ENCODE data around the gene KCNQ1.

KCNQ1 gene

DNA sequence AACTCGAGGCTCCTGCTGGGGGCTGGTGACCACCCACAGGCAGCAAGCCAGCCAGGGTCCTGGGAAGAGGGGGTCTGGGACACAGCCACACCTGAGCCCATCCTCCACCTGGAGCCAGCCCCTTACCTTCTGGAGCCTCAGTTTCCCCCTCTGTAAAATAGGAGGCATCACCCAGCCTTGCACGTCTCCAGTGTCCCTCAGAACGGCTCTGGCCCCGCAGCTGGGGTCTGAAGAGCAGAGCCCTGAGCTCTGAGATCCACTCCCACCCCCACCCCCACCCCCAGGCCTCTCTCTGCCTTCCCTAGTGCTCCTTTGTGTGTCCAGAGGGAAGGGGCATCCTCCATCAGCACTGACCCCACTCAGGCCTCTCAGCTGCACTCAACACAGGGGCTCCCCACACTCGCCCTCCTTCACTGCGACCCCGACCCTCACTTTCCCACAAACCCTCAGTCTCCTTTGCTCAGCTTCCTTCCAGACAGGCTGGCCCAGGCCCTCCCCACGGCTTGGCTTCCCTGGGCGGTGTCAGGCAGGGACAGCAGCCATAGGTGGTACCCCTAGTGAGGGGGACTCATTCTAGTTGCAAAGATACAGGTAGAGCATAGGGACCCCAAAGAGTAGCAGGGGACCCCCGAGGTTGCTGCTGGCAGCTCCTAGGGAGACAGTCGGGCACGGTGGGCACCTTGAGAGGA is 288.3 kb downstream of the KCNQ1 start:
- DNase-seq (ENCODE audit: low read depth) = no peak

DNA sequence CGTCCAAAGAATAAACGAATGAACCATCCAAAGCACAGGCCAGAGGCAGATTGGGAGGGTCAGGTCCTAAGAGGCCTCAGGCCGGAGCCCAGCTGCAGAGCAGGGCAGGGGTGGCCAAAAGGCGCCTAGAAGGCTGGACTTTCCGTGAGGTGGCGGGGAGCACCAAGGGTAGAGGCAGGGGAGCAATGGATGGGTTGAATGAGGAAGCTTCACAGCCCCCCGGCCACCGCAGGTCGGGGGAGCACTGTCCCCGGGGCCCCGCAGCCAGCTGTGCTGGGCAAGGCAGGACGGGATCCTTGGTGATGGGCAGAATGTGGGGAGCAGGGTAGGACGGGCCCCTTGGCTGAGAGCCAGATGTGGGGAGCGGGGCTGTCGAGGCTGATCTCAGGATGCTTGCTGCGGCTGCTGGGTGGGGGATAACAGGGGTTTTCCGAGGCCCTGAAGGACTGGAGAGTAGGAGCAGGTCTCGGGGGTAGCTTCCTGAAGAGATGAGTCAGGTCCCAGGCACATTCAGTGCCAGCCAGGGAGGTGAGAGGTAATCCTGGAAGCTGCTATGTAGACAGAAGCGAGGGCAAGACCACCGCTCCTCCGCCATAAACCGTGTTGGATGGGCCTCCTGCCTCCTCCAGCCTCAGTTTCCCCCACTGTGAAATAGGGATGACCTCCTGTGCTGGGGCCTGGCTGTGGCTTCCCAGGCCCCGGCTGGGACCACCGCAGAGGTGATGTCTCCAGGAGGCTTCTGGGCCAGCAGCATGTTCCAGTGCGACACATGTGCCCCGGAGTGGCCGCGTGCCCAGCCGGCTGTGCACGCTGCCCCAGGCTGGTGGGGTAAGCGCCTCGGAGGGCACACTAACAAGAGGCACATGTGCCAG is 289.6 kb downstream of the KCNQ1 start:
- peak; percentile 66 for DNase-seq (ENCODE audit: low read depth)

DNA sequence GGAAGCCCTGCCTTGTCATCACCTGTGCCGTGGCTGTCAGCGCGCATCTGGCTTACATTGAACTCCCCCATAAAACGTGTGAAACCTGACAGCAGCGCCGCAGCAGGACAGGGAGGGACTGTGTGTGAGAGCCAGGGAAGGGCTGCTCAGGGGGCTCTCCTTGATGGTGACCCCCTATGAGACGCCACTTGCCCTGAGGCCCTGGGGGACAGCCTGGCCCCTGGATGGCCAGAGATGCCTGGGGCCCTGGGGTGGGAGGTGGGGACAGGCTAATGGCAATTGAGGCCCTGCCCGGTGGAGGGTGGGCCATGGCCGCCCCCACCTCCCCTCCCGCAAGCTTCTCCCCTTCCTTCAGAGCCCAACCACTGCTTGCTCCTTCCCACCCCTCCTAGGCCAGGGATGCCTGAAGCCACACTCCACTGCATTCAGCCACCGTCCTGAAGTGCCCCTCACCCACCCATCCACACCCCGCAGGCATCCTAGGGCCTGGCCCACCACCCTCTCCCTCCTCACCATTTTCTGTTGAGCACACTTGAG is 290.3 kb downstream of the KCNQ1 start:
- DNase-seq (ENCODE audit: low read depth) = no peak

DNA sequence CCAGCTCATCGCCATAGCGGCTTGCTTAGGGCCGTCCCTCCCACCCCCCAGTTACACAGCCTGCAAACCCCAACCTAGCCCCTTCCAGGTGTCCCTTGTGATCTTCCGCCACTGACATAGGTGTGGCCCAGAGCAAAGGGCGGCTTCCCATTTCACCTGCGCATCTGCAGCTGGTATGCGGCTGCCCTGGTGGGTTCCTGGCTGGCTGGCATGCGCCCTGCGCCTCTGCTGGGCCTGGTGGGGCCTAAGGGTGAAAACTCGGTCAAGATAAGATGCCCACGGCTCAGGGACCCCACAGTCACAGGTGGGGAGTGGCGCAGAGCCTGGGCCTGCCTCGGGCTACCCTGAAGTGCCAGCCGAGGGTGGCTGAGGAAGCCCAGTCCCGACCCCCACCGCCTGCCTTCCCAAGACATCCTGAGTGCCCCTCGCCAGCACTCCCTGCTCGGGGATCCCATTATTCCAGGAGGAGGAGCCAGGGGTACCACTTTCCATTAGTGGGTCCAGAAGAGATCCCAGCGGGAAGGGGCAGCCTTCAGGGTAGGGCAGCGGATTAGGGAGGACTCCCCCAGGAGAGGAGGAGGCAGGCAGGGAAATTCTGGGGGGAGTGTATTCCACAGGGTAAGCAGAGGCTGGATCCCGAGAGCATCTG is 291.9 kb downstream of the KCNQ1 start:
- DNase-seq (ENCODE audit: low read depth) = no peak

DNA sequence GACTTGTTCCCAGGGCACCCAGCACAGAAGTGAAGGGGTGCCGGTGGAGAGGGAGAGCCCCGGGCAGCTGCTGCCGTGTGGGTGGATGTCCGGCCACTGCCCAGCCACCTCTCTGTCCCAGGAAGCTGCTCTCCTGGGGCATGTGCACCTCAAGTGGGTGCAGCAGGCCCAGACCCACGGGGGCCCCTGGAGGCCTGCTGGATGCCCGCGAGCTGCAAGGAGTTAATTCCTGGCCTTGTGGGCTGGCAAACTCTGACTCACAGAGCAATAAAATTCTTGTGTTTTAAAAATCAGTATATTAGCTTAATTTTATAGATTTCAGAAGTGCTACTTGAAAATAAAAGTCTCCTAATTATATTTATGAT is 292.4 kb downstream of the KCNQ1 start:
- DNase-seq (ENCODE audit: low read depth) = peak; percentile 25

DNA sequence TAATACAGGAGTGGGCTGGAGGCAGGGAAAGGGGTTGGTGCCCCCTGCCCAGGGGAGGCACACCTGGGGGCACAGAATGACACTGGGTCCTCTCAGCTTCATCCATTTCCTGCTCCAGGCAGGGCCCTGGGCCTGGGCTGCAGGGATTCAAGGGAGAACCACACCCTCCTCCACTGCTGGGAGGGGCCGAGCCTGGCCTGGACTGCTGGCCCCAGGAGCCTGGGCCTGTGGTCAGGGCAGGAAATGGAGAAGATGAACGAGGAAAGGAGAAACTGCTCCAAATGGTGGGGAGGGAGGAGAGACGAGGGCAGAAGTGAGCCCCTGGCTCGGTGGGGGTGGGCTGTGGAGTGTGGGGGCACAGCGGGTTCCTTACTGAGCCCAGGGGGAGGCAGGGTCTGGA is 293.1 kb downstream of the KCNQ1 start:
- DNase-seq (ENCODE audit: low read depth) = peak; percentile 51

DNA sequence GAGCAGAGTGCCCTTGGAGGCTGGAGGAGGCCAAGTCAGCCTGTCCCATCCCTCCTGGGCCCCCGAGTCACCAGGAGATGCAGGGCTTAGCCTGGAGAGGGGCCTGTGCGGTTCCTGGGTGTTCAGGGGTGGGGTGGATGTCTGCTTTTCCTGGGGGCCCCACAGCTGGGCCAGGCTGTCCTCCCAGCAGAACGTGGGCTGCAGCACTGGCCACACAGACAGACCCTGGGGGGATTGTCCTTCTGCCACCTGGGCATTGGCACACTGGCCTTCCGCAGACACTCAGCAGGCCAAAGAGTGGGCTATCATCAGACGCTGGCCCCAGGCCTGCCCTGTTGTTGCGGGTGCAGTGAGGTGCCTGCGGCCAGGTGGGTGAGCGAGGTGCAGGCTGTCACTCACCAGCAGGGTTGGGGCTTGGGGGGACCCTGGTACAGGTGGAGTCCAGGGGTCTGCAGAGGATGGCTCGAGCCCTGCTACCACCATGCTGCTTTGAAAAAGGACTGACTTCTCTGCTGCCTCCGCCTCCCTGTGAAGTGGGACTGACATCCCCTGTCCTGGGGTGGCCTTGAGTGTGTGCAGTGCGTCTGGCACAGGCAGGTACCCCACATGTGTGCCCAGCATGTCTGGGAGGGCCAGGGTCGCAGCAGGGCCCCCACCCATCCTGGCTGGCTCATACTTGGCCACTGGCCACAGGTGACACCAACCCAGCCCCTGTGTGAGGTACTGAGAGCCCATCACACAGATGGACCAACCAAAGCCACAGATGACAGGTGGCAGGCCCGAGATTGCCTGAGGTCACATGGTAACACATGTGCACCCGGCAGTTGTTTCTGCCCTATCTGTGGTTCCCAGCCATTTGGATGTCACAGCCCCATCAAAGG is 294.0 kb downstream of the KCNQ1 start:
- DNase-seq (ENCODE audit: low read depth) = no peak

DNA sequence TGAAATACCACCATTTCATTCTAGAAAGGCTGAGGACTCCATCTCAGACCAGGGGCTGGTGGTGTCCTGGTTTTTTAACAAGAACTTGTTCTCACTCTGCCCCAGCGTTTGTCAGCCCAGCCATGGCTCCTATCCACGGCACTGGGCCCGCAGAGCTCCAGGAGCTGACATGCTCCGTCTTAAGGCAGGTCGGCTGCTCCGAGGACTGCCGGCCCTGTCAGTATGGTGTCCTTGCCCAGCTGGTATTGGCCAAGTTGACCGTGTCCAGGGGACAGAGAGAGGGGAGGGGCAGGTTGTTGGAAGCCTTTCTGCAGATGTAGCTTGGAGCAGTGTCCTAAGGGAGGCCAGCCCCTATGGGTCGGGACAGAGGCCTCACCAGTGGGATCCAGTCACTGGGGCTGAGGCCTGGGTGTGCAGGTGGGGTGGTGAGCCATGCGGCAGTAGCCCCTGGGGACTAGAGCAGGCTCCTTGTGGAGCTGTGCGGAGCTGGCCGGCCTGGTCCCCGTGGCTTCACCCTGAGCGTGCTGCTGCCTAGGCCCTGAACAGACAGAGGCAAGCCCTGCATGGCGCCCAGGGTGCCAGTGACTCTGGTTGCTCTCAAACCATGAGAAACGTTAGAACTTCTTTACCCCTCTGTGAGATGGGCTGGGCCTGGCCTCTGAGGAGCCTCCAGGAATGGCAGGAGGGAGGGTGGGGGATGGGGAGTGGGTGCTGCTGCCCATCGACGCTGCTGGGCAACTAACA is 294.9 kb downstream of the KCNQ1 start:
- DNase-seq (ENCODE audit: low read depth) = no peak

DNA sequence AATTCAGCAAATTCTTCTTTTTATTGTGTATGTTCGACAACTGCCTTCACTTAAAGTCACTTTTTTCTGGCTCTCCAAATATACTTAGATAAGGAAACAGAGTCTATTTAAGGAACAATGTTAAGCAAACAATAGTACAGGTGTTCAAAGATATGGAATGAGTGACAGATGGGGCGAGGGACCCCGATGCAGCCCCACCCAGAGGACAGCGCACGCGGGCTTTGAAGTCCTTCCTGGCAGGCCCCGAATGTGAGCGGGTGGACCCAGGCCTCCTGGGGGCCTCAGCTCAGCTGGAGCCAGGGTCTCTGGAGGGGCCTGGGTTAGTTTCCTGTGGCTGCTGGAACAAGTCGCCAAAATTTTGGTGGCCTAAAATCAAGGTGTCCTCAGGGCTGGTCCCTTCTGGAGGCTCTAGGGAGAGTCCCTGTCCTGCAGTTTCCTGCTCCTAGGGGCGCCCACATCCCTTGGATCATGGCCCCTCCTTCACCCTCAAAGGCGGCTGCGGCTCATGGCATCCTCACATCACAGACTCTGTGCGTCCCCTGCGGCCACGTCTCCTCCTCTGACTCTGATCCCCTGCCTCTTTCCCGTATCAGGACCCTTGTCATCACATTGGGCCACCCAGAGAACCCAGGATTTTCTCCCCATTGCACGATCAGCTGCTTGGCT is 295.6 kb downstream of the KCNQ1 start:
- DNase-seq (ENCODE audit: low read depth) = no peak

DNA sequence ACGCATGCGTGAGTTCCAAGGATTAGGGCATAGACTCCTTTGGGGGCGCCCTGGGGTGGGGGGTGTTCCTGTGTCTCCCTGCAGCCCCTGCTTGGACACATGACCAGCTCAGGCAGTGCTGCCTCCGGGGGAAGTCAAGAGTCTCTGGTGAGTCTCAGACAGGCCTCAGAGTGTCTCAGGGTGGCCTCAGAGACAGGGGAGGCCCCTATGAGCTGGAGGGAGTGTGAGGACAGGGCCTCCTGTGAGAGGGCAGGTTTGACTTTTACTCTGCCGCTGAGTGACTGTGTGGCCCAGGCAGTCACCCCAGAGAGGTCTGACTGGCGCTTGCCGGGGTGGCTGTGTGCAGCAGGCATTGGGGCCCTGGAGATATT is 296.2 kb downstream of the KCNQ1 start:
- peak; percentile 20 for DNase-seq (ENCODE audit: low read depth)

DNA sequence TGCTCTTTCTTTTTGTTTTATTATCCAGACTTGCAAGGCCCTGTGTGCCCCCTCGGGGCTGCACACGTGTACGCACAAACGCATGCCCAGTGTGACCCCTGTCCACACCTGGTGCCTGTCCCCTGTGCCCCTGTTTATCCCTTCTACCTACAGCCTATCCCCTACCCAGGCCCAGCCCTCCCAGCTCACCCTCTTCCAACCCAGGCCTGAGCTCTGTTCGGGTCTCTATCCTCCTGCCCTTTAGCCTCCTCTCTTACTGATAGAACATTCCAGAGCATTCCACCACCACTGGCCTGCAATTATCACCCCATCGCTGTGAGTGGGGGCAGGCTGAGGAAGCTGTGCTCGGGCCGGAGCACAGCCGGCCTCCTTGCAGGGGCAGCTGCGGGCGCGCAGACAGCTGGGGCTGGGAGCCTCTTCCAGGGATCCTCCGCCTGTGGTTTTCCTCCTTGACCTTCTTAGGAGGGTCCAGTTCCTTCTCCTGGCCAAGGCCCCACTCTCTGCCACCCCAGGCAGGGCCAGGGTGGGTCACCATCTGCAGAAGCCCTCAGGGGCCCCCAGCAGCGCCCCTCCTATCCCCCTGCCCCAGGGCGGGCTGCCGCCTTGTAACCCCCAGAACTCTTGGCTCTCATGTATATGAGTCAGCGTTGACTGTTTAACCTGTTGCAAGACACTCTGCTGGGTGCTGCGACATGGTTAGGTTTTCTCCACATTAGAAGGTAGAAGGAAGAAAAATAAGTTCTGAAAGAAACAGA is 296.7 kb downstream of the KCNQ1 start:
- peak; percentile 92 for DNase-seq (ENCODE audit: low read depth)

DNA sequence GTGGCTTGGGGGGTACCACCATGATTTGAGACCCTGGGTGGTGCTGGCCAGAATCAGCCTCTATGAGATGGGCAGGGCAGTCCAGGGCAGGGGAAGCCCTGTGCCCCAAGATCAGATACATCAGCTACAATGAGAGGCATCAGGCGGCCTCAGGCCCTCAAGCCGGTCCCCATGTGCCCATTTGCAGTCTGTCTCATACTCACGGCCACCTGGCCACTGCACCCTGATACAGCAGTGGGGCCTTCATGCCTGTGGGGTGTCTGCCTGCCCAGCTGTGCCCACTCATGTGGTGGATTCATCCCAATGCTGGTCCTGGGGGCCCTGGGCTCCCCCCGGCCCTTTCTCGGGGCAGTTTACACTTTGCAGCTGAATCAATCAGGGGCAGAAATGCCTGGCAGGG is 297.4 kb downstream of the KCNQ1 start:
- DNase-seq (ENCODE audit: low read depth) = no peak

DNA sequence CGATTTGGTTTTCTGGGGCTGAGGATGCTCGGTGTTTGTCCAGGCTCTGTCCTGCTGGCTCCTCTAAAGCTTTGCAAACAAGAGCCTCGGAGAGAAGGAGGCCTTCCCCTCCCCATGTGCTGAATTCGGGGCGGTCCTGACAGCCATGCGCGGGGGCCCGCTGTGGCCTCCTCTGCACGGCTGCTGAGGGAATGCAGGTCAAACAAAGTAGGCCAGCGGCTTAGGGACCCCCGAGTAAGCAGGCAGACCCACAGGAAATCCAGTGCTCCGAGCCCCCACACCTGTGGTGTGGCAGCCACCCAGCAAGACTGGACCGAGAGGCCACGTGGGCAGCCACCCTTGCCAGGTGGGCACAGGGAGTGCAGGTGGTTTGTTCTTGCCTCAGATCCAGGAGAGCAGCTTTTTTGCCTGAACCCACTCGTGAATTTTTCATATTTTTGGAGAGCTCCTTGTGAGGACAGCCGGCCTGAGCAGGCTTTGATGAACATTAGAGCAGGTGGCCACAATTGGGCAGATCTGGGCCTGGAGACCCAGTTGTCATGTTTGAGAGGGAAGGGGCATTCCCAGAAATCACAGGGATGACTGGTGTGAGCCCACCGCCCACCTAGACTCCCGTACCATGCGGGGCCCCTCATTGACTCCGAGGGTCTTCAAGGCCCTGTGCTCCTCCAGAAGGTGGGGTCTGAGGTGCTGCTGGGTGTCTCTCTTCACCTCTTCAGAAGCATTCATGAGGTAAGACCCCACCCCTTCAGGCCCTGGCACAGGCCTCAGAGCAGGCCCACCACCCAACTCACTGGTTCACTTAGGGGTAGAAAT is 298.0 kb downstream of the KCNQ1 start:
- no peak for DNase-seq (ENCODE audit: low read depth)

DNA sequence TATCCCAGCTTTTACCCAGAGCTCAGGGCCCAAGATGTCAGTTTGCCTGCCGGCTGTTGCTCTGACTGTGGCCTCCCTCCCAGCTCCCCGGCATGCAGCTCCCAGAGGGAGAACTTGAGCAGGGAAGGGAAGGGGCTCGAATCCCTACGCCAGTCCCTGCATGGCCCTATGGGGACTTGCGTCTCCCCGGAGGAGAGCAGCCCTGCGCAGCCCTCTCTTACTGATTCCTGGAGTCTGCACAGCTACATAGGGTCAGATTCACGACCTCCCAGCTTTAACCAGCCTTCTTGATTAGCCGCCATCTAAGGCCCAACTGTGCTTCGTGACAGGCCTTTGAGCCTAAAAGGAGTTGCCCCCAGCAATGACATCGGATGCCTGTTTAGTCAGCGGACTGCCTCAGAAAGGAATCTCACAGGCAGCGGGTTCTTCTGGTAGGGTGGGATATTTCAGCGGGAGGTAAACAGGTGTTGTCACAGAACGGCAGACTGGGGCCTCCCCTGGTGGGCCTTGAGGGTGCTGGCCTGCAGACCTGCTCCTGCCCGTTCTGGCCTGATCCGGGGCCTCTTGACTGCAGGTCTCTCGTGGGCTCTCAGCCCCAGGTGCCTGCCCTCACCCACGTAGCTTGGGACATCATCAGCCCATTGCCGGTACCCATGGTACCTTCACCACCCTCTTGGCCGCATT is 298.8 kb downstream of the KCNQ1 start:
- no peak for DNase-seq (ENCODE audit: low read depth)

DNA sequence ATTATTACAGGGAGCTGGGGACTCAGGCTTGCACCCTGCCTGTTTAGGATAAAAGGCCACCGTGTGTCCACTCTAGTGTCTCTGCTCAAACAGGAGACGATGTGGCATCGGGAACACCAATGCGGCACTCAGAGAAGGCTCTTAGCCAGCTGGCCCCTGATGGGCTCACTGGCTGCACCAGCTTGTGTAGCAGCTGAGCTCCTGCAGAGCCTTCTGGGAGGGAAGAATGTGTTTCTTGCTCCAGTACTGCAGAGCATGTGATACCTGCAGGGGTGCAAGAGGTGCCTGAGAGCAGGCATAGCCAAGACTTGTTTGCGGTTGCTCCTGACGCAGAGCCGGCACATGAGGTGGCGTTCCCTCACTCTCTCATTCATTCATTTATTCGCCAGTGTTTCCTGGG is 299.4 kb downstream of the KCNQ1 start:
- DNase-seq (ENCODE audit: low read depth) = no peak

DNA sequence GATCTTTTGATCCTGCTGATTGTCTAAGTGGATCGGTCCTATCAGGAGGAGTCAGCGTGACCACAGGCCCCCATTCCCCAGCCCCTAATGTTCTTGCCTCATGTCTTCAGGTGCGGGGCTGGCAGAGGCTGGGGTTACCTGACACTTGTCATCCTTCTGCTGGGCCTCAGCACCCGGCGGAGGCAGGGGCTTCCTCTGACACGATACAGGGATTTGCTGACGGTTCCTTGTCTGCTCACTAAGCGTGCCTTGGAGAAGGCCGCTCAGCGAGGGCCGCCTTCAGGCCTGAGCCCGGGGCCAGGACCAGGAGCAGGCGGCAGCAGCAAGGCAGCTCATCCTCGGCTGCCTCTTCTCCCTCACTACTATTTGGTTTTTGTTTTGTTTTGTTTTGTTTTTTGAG is 300.7 kb downstream of the KCNQ1 start:
- no peak for DNase-seq (ENCODE audit: low read depth)

DNA sequence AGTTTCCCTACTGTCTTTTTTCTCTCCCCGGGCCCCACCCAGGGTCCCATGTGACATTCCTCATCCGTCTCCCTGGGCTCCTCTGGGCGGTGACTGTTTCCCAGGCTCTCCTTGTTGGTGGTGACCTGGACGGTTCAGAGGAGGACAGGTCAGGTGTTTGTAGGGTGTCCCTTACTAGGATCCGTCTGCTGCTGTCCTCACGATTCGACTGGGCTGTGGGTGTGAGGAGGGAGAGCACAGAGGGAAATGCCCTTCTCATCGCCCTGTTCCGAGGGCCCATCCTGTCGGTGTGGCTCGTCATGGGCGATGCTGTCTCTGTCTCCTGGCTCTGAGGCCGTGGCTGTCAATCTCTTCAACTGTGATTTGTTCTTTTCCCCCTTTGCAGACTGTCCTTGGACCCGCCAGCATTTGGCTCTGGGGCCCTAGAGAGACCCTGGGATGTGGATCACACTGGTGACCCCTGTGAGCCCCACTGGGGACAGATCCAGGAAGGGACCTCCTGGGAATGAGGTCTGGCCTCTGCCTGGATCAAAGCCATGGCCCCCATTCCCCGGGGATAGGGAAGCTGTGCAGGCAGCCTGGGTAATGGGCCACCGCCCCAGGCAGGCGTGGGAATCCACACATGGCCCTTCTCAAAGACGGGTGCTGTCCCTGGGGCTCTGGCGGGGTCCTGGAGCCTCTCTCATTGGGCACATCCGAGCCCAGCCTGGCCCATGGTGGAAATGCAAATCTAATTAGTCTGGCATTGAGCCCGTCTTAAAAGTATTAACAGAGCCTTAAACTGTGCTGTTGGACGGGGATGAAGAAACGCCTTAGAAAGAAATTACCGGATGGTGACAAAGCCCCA is 301.8 kb downstream of the KCNQ1 start:
- DNase-seq (ENCODE audit: low read depth) = no peak
